Occipital lobe (tissue), 2 donors: Measurements from ENCODE around the gene STK31. TPM values are rescaled to one million over a fixed set of nuclear protein-coding genes. Genes with fewer than 3 reads are reported as not detected.
"Not testable (repeated sequence)": the region's sequence is repeated elsewhere in the genome, so short reads cannot be mapped to it uniquely, and the experiment has no call there.

Experiments used
- DNase-seq: peaks from one replicate; lab custom pipeline; 2025; lab: John Stamatoyannopoulos, UW
- total RNA-seq: library from RNA; depleted of rRNA; stranded (reverse); fragments of >200 nt; gene quantifications from one replicate; pipeline ENCODE4 v1.2.3, GENCODE V29; 2014

Gene STK31
- total RNA-seq, 1 donor from 2014 or later, result 38.8 TPM

GRCh38 chr7:23713285-23714149 is 3.5 kb downstream of the STK31 start:
- no peak for DNase-seq

GRCh38 chr7:23714150-23714464 is 4.1 kb downstream of the STK31 start:
- DNase-seq, result no peak

GRCh38 chr7:23714579-23714978 is 4.6 kb downstream of the STK31 start:
- DNase-seq, result no peak

- DNase-seq, result no peak
These were observed 5.1 kb downstream of the STK31 start for GRCh38 chr7:23715099-23715498.

- no peak for DNase-seq
These were observed 7.8 kb downstream of the STK31 start for GRCh38 chr7:23717788-23718187.

GRCh38 chr7:23721456-23721855 is 11.4 kb downstream of the STK31 start:
- DNase-seq, result no peak

- not testable (repeated sequence) for DNase-seq
These were observed 12.7 kb downstream of the STK31 start for GRCh38 chr7:23722587-23723216.

- not testable (repeated sequence) for DNase-seq
These were observed 14.1 kb downstream of the STK31 start for GRCh38 chr7:23724113-23724512.

- no peak for DNase-seq
These were observed 32.0 kb downstream of the STK31 start for GRCh38 chr7:23742051-23742450.

GRCh38 chr7:23743226-23743625 is 33.2 kb downstream of the STK31 start:
- DNase-seq, result no peak

- DNase-seq, result no peak
These were observed 36.6 kb downstream of the STK31 start for GRCh38 chr7:23746629-23747028.

- DNase-seq, result no peak
These were observed 41.8 kb downstream of the STK31 start for GRCh38 chr7:23751852-23752251.

GRCh38 chr7:23758839-23759238 is 48.8 kb downstream of the STK31 start:
- not testable (repeated sequence) for DNase-seq

GRCh38 chr7:23759671-23760391 is 49.8 kb downstream of the STK31 start:
- no peak for DNase-seq

- DNase-seq, result no peak
These were observed 55.9 kb downstream of the STK31 start for GRCh38 chr7:23765943-23766342.

- no peak for DNase-seq
These were observed 57.5 kb downstream of the STK31 start for GRCh38 chr7:23767514-23767913.

- DNase-seq, result no peak
These were observed 58.0 kb downstream of the STK31 start for GRCh38 chr7:23768022-23768421.

- not testable (repeated sequence) for DNase-seq
These were observed 69.3 kb downstream of the STK31 start for GRCh38 chr7:23779185-23779800.

- no peak for DNase-seq
These were observed 73.1 kb downstream of the STK31 start for GRCh38 chr7:23783115-23783514.

- DNase-seq, result no peak
These were observed 77.3 kb downstream of the STK31 start for GRCh38 chr7:23787272-23787671.

- DNase-seq, result no peak
These were observed 78.8 kb downstream of the STK31 start for GRCh38 chr7:23788843-23789242.

GRCh38 chr7:23791721-23792120 is 81.7 kb downstream of the STK31 start:
- DNase-seq, result no peak
